ENCODE data around the gene GRIK3.

DNA sequence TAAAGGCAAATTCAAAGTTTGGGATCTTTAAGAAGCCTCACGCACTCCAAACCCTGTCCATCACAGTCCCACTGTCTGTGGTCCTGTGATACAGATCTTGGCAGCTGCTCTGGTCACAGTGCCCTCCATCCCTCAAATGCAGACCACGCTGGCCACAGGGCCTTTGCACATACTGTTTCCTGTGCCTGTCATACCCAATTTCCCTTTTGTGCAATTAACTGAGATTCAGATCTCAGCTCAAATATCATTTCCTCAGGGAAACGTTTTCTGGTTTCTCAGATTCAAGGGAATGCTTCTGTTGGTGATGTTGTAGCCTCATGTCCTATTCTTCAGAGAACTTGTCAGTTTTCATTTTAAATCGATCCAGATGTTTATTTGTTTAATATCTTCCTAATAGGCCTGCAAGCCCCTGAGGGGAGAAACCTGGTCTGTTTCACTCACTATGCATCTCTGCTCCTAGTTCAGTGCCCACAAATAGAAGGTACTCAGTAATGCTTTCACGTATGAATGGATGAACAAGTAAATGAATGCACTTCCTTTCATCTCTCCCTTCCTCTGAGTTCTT lies 24.2 kb upstream of the GRIK3 start:
- TF ChIP-seq, protein P1, sequence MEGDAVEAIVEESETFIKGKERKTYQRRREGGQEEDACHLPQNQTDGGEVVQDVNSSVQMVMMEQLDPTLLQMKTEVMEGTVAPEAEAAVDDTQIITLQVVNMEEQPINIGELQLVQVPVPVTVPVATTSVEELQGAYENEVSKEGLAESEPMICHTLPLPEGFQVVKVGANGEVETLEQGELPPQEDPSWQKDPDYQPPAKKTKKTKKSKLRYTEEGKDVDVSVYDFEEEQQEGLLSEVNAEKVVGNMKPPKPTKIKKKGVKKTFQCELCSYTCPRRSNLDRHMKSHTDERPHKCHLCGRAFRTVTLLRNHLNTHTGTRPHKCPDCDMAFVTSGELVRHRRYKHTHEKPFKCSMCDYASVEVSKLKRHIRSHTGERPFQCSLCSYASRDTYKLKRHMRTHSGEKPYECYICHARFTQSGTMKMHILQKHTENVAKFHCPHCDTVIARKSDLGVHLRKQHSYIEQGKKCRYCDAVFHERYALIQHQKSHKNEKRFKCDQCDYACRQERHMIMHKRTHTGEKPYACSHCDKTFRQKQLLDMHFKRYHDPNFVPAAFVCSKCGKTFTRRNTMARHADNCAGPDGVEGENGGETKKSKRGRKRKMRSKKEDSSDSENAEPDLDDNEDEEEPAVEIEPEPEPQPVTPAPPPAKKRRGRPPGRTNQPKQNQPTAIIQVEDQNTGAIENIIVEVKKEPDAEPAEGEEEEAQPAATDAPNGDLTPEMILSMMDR (conservative IDR thresholded peaks at IDR 0.05; ENCODE audit: low read length), result no peak
- no peak for TF ChIP-seq EZH2phosphoT487 (IDR thresholded peaks at IDR 0.05; ENCODE audit: borderline replicate concordance, low read depth, low read length)

All from OCI-LY7 (cell line).